ENCODE data around the gene ERBB4.

- TF ChIP-seq CTCF (IDR thresholded peaks at IDR 0.05) (no peak), POLR2A (IDR thresholded peaks at IDR 0.05) (no peak)
These were observed 8.2 kb downstream of the ERBB4 start for GRCh38 chr2:212530373-212530772.

All from esophagus squamous epithelium (tissue), 4 donors.